Activated naive CD8-positive, alpha-beta T cell treated with anti-CD3 and anti-CD28 coated beads, Interleukin-2, amount 50 U/mL, for 24 hours (primary cell): ENCODE data around the gene TMOD3.

Experiments
- ATAC-seq: fragments of 150-1000 bp; cut with Tn5 transposase; one replicate; pipeline ENCODE4 v1.10.0; 2021
- DNase-seq: peaks from one replicate; pipeline ENCODE4 v3.0.0; 2021
- H3K27ac Mint-ChIP-seq: one replicate; pipeline ENCODE4 v1.8.0; 2021; ENCODE audit warnings: mild to moderate bottlenecking, mixed read lengths
- H3K27me3 Mint-ChIP-seq: one replicate; pipeline ENCODE4 v1.8.0; 2021; ENCODE audit warnings: mixed read lengths
- H3K36me3 Mint-ChIP-seq: one replicate; pipeline ENCODE4 v1.8.0; 2021; ENCODE audit warnings: low read depth, mixed read lengths
- H3K4me1 Mint-ChIP-seq: one replicate; pipeline ENCODE4 v1.8.0; 2021; ENCODE audit warnings: mixed read lengths
- H3K4me3 Mint-ChIP-seq: one replicate; pipeline ENCODE4 v1.8.0; 2021; ENCODE audit warnings: mild to moderate bottlenecking, moderate library complexity, mixed read lengths
- H3K9me3 Mint-ChIP-seq: one replicate; pipeline ENCODE4 v1.8.0; 2021; ENCODE audit warnings: mixed read lengths

Gene TMOD3

DNA sequence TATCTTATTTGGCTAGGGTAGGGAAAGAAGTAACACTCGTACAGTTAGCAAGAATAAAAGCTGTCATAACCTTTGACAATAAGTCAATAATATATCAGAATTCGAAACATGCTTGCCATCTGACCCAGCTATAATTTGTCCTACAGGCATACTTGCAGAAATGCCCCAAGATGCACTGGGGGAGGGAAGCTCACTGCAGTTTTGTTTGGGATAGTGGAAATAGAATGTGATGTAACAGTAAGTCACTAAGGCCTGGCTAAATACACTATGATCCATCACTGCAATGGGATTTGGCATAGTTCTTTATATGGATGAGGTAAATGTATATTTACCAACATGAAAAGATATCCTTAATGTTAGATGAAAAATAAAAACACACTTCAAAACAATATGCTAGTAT is 25.5 kb upstream of the TMOD3 start:
- Mint-ChIP-seq H3K36me3 (peaks cover 4% of the 10 kb centered on the region), H3K4me3 (no peak overlapping the region), H3K27me3 (no peaks in the 10 kb centered on the region), H3K4me1 (no peaks in the 10 kb centered on the region), H3K9me3 (no peaks in the 10 kb centered on the region), H3K27ac (no peak overlapping the region)
- DNase-seq = no peak
- ATAC-seq = no peak

DNA sequence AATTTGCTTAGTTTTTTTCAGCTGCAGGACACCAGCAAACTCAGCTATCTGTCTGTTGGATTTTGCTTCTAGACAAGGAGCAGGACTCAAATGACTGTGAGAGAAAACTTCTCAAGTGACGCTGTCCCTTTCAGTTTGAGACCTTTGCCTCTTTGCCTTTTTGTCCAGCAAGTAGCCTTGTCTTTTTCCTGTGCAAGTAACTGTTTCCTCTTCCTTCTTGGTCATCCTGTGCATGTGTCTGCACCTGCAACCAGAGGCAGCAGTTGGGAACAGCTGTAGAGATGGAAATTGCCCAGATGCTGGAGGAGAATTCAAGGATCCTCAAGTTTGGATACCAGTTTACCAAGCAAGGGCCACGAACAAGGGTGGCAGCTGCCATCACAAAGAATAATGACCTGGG is 23.3 kb upstream of the TMOD3 start:
- Mint-ChIP-seq H3K9me3 (no peaks in the 10 kb centered on the region), H3K27me3 (no peaks in the 10 kb centered on the region), H3K4me1 (no peaks in the 10 kb centered on the region), H3K27ac (no peak overlapping the region), H3K4me3 (no peak overlapping the region), H3K36me3 (peaks cover 4% of the 10 kb centered on the region)
- no peak for DNase-seq
- ATAC-seq = no peak

- DNase-seq (no peak), ATAC-seq (no peak)
- no peaks in the 10 kb centered on the region for H3K4me1 Mint-ChIP-seq
- no peaks in the 10 kb centered on the region for H3K27me3 Mint-ChIP-seq
- peaks cover 2% of the 10 kb centered on the region for H3K36me3 Mint-ChIP-seq
- no peak overlapping the region for H3K27ac Mint-ChIP-seq
- H3K9me3 Mint-ChIP-seq = no peaks in the 10 kb centered on the region
- no peak overlapping the region for H3K4me3 Mint-ChIP-seq
Measured at GRCh38 chr15:51809457-51809856, 20.0 kb upstream of the TMOD3 start.

DNA sequence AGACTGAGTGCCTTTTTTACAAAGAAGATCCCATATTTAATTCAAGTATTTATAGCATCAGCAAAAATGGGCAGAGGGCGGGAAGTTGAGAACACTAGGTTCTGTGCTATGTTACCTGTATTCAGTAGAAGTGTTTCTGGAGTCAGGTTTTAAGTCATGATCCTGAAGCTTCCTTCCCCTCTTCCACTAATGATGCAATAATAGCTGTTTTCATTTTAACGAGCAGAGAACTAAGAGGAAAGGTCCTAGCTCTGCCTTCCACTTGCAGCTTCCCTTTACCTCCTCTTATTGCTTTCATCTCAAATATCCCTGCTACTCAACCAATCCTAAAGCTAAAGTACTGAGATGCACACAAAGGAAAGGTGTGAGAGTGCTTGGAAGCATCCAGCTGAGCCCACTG is 16.9 kb upstream of the TMOD3 start:
- no peaks in the 10 kb centered on the region for H3K9me3 Mint-ChIP-seq
- H3K27me3 Mint-ChIP-seq = no peaks in the 10 kb centered on the region
- H3K27ac Mint-ChIP-seq = no peak overlapping the region
- DNase-seq = no peak
- H3K4me3 Mint-ChIP-seq = no peak overlapping the region
- no peak for ATAC-seq
- no peaks in the 10 kb centered on the region for H3K4me1 Mint-ChIP-seq
- H3K36me3 Mint-ChIP-seq = peaks cover 2% of the 10 kb centered on the region

DNA sequence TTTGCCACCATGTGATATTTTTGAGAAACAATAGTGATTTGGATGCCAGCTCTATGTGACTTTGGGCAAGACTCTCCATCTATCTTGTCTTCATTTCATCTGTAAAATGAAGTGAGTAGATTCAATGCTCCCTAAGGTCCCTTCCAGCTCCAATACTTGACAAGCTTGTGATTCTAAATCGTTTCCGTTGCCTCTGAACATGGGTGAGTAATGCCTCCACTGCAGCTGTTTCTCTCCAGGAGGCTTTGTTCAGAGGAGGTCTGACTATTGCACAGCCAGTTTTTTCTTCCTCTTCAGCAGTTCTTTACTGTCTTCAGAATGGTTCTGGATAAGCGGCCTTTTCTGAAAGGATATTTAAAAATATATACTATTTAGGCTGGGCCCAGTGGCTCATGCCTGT is 14.8 kb upstream of the TMOD3 start:
- DNase-seq (no peak), ATAC-seq (no peak)
- no peaks in the 10 kb centered on the region for H3K9me3 Mint-ChIP-seq
- no peaks in the 10 kb centered on the region for H3K27me3 Mint-ChIP-seq
- no peaks in the 10 kb centered on the region for H3K36me3 Mint-ChIP-seq
- no peak overlapping the region for H3K4me3 Mint-ChIP-seq
- H3K4me1 Mint-ChIP-seq = no peaks in the 10 kb centered on the region
- no peak overlapping the region for H3K27ac Mint-ChIP-seq

DNA sequence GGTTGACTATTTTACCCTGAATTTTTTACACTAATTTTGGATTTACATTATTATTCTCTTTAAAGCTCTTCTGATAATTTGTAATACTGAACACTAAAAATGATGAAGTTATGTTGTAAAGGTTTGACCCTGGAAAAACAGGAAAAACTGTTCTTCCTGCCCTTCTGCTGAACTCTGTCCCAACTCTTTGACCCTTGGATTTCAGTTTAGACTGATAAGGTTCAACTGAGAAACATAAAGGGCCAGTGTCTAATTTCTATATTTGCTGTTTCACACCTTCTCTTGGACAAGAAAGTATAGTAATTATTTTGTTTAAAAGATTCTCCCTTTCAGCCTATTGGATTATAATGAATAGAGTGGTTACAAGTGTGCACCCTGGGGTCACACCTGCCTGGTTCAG is 12.8 kb upstream of the TMOD3 start:
- no peaks in the 10 kb centered on the region for H3K27me3 Mint-ChIP-seq
- H3K27ac Mint-ChIP-seq = no peak overlapping the region
- ATAC-seq (no peak), DNase-seq (no peak)
- H3K4me3 Mint-ChIP-seq = no peak overlapping the region
- peaks cover 17% of the 10 kb centered on the region for H3K9me3 Mint-ChIP-seq
- peaks cover 8% of the 10 kb centered on the region for H3K36me3 Mint-ChIP-seq
- H3K4me1 Mint-ChIP-seq = no peaks in the 10 kb centered on the region

DNA sequence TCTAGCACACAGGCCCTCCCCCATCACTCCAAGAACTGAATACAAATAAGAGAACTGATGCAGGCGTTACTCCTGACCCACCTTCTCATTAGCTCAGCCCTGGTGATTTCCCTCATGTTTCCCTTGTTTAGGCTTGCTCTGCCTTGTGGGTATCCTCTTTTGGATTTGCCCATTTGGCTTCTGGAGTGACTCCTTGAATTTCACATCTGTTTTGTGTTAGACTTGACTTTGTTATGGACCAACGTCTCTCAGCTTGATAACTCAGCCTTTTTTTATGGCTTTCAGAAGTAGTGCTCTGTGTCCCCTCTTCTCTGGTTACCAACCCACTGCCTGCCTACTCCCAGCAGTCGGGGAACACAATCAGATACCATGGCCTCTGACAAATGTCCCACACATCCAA is 11.3 kb upstream of the TMOD3 start:
- Mint-ChIP-seq H3K27ac (no peak overlapping the region), H3K4me3 (no peak overlapping the region), H3K9me3 (peaks cover 21% of the 10 kb centered on the region), H3K4me1 (no peaks in the 10 kb centered on the region), H3K27me3 (no peaks in the 10 kb centered on the region), H3K36me3 (peaks cover 11% of the 10 kb centered on the region)
- ATAC-seq (no peak), DNase-seq (no peak)

- no peak for ATAC-seq
- no peaks in the 10 kb centered on the region for H3K27me3 Mint-ChIP-seq
- H3K4me3 Mint-ChIP-seq = no peak overlapping the region
Measured at GRCh38 chr15:51825698-51826097, 3.8 kb upstream of the TMOD3 start.

GRCh38 chr15:51828621-51829375 is 655 bp upstream of the TMOD3 start:
- H3K27ac Mint-ChIP-seq = no peak overlapping the region
- peaks cover 42% of the 10 kb centered on the region for H3K4me1 Mint-ChIP-seq

More at GRCh38 chr15:51825698-51826097, 3.8 kb upstream of the TMOD3 start:
- no peak for DNase-seq
- no peak overlapping the region for H3K27ac Mint-ChIP-seq
- peaks cover 13% of the 10 kb centered on the region for H3K9me3 Mint-ChIP-seq
- H3K36me3 Mint-ChIP-seq = peaks cover 9% of the 10 kb centered on the region
- H3K4me1 Mint-ChIP-seq = peaks cover 12% of the 10 kb centered on the region

GRCh38 chr15:51830276-51830806 is 888 bp downstream of the TMOD3 start:
- Mint-ChIP-seq H3K4me1 (peaks cover 53% of the 10 kb centered on the region), H3K4me3 (peak overlapping the region; percentile 95), H3K9me3 (no peaks in the 10 kb centered on the region), H3K27me3 (no peaks in the 10 kb centered on the region), H3K36me3 (peaks cover 2% of the 10 kb centered on the region), H3K27ac (peak overlapping the region; percentile 90)
- ATAC-seq = no peak
- DNase-seq = no peak

More at GRCh38 chr15:51828621-51829375, 655 bp upstream of the TMOD3 start:
- ATAC-seq = no peak
- peaks cover 2% of the 10 kb centered on the region for H3K36me3 Mint-ChIP-seq
- no peak for DNase-seq
- peak overlapping the region; percentile 95 for H3K4me3 Mint-ChIP-seq
- no peaks in the 10 kb centered on the region for H3K9me3 Mint-ChIP-seq
- no peaks in the 10 kb centered on the region for H3K27me3 Mint-ChIP-seq

DNA sequence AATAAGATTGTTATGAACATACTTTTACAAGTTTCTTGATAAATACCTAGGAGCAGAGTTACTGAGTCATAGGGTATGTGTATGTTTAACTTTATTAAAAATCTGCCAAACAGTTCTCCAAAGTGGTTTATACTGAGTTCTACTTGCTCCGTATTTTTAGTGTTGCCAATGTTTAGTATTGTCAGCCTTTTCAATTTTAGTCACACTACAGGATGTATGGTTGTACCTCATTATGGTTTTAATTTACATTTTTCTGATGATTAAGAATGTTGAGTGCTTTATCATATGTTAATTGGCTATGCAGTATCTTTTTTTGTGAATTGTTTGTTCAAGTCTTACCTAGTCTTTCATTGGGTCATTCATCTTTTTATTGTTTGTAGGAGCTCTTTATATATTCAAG is 4.3 kb downstream of the TMOD3 start:
- H3K4me1 Mint-ChIP-seq = peaks cover 79% of the 10 kb centered on the region
- H3K36me3 Mint-ChIP-seq = peaks cover 2% of the 10 kb centered on the region
- no peaks in the 10 kb centered on the region for H3K27me3 Mint-ChIP-seq
- peak overlapping the region; percentile 25 for H3K4me3 Mint-ChIP-seq
- H3K27ac Mint-ChIP-seq = no peak overlapping the region
- no peaks in the 10 kb centered on the region for H3K9me3 Mint-ChIP-seq
- DNase-seq (no peak), ATAC-seq (peak; percentile 22)

DNA sequence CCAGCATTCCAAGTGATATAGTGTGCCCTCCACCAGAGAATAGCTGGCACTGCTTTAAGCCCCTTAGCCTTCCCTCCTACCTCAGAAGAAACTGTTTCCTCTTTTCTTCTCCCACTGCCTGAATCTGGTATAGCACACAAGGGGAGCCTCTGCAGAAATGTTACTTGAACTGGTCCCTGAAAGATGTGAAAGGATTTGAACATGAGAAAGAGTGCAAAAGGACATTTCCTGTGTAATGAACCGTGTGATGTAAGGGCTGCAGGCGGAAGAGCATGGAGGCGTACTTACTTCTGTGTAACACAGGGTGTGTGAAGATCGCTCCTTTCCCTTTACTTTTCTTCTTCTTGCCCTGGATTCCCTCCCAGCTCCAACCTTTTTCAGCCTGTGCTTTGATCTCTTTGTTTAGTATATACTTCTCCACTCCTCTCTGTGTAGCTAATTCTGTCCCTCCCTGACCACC is 8.4 kb downstream of the TMOD3 start:
- Mint-ChIP-seq H3K4me1 (peaks cover 84% of the 10 kb centered on the region), H3K36me3 (no peaks in the 10 kb centered on the region), H3K27me3 (no peaks in the 10 kb centered on the region), H3K4me3 (peak overlapping the region; percentile 15), H3K9me3 (no peaks in the 10 kb centered on the region), H3K27ac (no peak overlapping the region)
- DNase-seq = no peak
- no peak for ATAC-seq

- Mint-ChIP-seq H3K27ac (no peak overlapping the region), H3K9me3 (no peaks in the 10 kb centered on the region), H3K4me1 (peaks cover 84% of the 10 kb centered on the region), H3K4me3 (peak overlapping the region; percentile 15), H3K36me3 (peaks cover 2% of the 10 kb centered on the region), H3K27me3 (no peaks in the 10 kb centered on the region)
- ATAC-seq (no peak), DNase-seq (no peak)
Measured at GRCh38 chr15:51838270-51838669, 8.8 kb downstream of the TMOD3 start.

- Mint-ChIP-seq H3K27ac (no peak overlapping the region), H3K27me3 (no peaks in the 10 kb centered on the region), H3K9me3 (no peaks in the 10 kb centered on the region), H3K36me3 (peaks cover 2% of the 10 kb centered on the region), H3K4me1 (peaks cover 85% of the 10 kb centered on the region), H3K4me3 (no peak overlapping the region)
- no peak for ATAC-seq
- DNase-seq = no peak
Measured at GRCh38 chr15:51840692-51841091, 11.2 kb downstream of the TMOD3 start.

DNA sequence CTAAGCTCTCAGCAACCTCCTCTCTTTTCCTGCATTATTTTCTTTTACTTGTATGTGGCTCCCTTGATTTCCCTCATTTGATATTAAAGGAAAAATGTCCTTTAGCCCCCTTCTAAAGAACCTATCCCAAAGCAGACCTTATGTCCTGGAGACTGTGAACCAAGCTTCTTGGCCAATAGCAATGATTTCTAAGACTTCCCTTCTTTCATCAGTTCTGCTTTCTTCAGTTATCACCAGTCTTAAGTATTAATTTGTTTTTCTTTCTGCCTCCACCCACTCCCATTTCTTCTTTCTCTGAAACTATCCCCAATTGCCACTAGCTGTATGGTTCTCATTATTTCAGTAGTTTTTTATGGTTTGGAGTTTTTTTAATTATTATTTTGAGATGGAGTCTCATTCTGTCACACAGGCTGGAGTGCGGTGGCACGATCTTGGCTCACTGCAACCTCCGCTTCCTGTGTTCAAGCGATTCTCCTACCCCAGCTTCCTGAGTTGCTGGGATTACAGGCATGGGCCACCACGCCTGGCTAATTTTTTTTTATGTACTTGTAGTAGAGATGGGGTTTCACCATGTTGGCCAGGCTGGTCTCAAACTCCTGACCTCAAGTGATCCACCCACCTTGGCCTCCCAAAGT is 12.1 kb downstream of the TMOD3 start:
- Mint-ChIP-seq H3K27ac (peak overlapping the region; percentile 1), H3K4me1 (peaks cover 85% of the 10 kb centered on the region), H3K27me3 (no peaks in the 10 kb centered on the region), H3K36me3 (peaks cover 2% of the 10 kb centered on the region), H3K9me3 (no peaks in the 10 kb centered on the region), H3K4me3 (peak overlapping the region; percentile 14)
- ATAC-seq (no peak), DNase-seq (no peak)
